ENCODE results near the gene RASA3. TPM values are rescaled to one million over a fixed set of nuclear protein-coding genes. Genes with fewer than 3 reads are reported as not detected.

RASA3 gene
- total and polyA plus RNA-seq, 2 donors (not counting 3 experiments of a cell fraction or from before 2014, with no cell fraction given): 26.5 to 53.8 TPM

DNA sequence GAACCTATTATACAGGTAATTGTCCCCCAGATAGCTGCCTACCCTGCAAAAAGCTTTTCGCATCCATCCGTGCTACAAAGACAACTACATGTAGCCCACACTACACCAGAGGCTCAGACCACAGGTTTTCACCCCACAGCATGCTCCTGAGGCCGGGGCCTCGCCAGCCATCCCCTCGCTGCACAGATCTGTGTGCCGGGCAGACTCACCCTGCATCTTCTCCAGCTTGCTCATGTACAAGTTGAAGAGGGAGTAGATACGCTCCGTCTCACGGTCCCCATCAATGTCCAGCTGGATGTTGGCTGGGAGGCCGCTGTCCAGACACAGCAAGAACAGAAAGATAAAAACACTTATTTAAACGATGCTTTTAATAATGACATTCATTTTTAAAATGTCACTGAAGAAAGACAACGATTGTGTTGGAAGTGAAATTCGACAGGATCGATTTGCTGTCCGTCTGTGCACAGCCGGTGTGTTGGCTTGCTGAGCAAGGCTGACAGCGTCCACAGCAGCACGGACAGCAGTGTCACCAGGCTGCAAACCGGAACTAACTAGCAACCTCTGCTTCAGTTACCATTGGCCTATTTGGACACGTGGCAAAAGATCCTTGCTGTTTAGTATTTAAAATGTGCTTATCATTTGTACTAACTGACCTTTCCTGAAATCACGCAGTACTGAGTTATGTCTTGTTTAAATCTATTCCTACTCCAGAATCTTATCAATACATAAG lies 140.0 kb downstream of the RASA3 start:
- Histone ChIP-seq H3K9me3 (replicated peaks; ENCODE audit: control insufficient read depth, insufficient read depth, low read length) (no peaks in the 10 kb centered on the region), H3K4me3 (replicated peaks in 1 of 3; ENCODE audit: insufficient read depth in 1 of 3, low read depth in 1 of 3, low read length in 3 of 3) (no peak overlapping the region), H3K27ac (ENCODE audit: insufficient read depth, low read depth, low read length) (no peak overlapping the region), H3K9ac (replicated peaks; ENCODE audit: extremely low read depth, insufficient read depth, low read length) (no peak overlapping the region), H3K4me2 (ENCODE audit: insufficient read depth, low read length) (no peak overlapping the region), H3K9me1 (replicated peaks; ENCODE audit: control insufficient read depth, extremely low read depth, insufficient read depth, low read length) (no peaks in the 10 kb centered on the region), H3K36me3 (ENCODE audit: control insufficient read depth in 2 of 2, extremely low read depth in 1 of 2, insufficient read depth in 2 of 2, low read length in 2 of 2) (peaks cover 10 to 44% of the 10 kb centered on the region in 2 experiments), H2AFZ (ENCODE audit: low read depth, low read length) (no peak overlapping the region), H3K4me1 (ENCODE audit: control insufficient read depth, extremely low read depth, insufficient read depth, low read length) (no peaks in the 10 kb centered on the region), H4K20me1 (replicated peaks; ENCODE audit: control insufficient read depth, extremely low read depth, insufficient read depth, low read length) (no peaks in the 10 kb centered on the region), H3K79me2 (ENCODE audit: control insufficient read depth, insufficient read depth, low read length) (no peaks in the 10 kb centered on the region), H3K27me3 (ENCODE audit: control insufficient read depth in 2 of 2, insufficient read depth in 2 of 2, low read length in 2 of 2) (no peaks in the 10 kb centered on the region)
- no peak for FAIRE-seq
- intact Hi-C loops (cut with micrococcal nuclease) (no loop called here), dilution Hi-C loops (cut with MboI; ENCODE audit: extremely low pct_ligation_motif_present, low sequenced_read_pairs) (no loop called here)
- TF ChIP-seq MYC (IDR thresholded peaks at IDR 0.05; ENCODE audit: low read depth, low read length) (no peak), JUN (IDR thresholded peaks at IDR 0.05; ENCODE audit: borderline replicate concordance, insufficient read depth, insufficient read length, low read depth) (no peak), GATA2 (IDR thresholded peaks at IDR 0.05; ENCODE audit: insufficient read depth, insufficient read length, low read depth, low read length) (no peak), POLR2AphosphoS5 (IDR thresholded peaks at IDR 0.05; ENCODE audit: insufficient read depth, low read depth, low read length) (no peak), POLR2A (IDR thresholded peaks at IDR 0.05; ENCODE audit: low read depth, low read length) (no peak), EZH2 (IDR thresholded peaks at IDR 0.05; ENCODE audit: borderline replicate concordance, low read depth, low read length, severe bottlenecking) (no peak), FOS (IDR thresholded peaks at IDR 0.05; ENCODE audit: borderline replicate concordance, insufficient read depth, low read length) (no peak)
- TF ChIP-seq, protein P1, sequence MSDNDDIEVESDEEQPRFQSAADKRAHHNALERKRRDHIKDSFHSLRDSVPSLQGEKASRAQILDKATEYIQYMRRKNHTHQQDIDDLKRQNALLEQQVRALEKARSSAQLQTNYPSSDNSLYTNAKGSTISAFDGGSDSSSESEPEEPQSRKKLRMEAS (IDR thresholded peaks at IDR 0.05; ENCODE audit: insufficient read depth, insufficient read length): no peak
- TF ChIP-seq, protein P2, sequence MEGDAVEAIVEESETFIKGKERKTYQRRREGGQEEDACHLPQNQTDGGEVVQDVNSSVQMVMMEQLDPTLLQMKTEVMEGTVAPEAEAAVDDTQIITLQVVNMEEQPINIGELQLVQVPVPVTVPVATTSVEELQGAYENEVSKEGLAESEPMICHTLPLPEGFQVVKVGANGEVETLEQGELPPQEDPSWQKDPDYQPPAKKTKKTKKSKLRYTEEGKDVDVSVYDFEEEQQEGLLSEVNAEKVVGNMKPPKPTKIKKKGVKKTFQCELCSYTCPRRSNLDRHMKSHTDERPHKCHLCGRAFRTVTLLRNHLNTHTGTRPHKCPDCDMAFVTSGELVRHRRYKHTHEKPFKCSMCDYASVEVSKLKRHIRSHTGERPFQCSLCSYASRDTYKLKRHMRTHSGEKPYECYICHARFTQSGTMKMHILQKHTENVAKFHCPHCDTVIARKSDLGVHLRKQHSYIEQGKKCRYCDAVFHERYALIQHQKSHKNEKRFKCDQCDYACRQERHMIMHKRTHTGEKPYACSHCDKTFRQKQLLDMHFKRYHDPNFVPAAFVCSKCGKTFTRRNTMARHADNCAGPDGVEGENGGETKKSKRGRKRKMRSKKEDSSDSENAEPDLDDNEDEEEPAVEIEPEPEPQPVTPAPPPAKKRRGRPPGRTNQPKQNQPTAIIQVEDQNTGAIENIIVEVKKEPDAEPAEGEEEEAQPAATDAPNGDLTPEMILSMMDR (IDR thresholded peaks at IDR 0.05; ENCODE audit: extremely low read depth in 1 of 2, insufficient read depth in 1 of 2, low read depth in 1 of 2, low read length in 2 of 2): no peak
- ChIA-PET CTCF (no interaction called here), POLR2A (no interaction called here)
- DNase-seq (ENCODE audit: low read depth, low spot score): no peak
- BruUV-seq (replicated peaks): no TSS peak

Measured in endothelial cell of umbilical vein (primary cell).